Occipital lobe (tissue), 2 donors: ENCODE results near the gene HSPA1L. TPM values are rescaled to one million over a fixed set of nuclear protein-coding genes. Genes with fewer than 3 reads are reported as not detected.

Source experiments
- DNase-seq: peaks from one replicate; lab custom pipeline; 2025; lab: John Stamatoyannopoulos, UW
- total RNA-seq: library from RNA; depleted of rRNA; stranded (reverse); fragments of >200 nt; gene quantifications from one replicate; pipeline ENCODE4 v1.2.3, GENCODE V29; 2014

The HSPA1L gene
- total RNA-seq, 1 donor from 2014 or later: 4.4 TPM

GRCh38 chr6:31784098-31784925, 30.8 kb downstream of the HSPA1L start:
- DNase-seq: no peak

- no peak for DNase-seq
These were observed 32.8 kb downstream of the HSPA1L start for GRCh38 chr6:31782126-31782855.

- no peak for DNase-seq
These were observed 33.6 kb downstream of the HSPA1L start for GRCh38 chr6:31781244-31782125.

- DNase-seq: no peak
These were observed 34.4 kb downstream of the HSPA1L start for GRCh38 chr6:31780507-31781243.

GRCh38 chr6:31779908-31780307, 35.2 kb downstream of the HSPA1L start:
- DNase-seq: no peak

- no peak for DNase-seq
These were observed 35.8 kb downstream of the HSPA1L start for GRCh38 chr6:31778999-31779885.

GRCh38 chr6:31778193-31778592, 36.9 kb downstream of the HSPA1L start:
- no peak for DNase-seq

- no peak for DNase-seq
These were observed 37.4 kb downstream of the HSPA1L start for GRCh38 chr6:31777667-31778050.

- DNase-seq: peak; percentile 50
These were observed 38.0 kb downstream of the HSPA1L start, which contains the start of gene VWA7 for GRCh38 chr6:31776989-31777666. VWA7 (minus strand) TSS chr6:31777328; CDS start chr6:31776779, 549 bp downstream.

- no peak for DNase-seq
These were observed 38.5 kb downstream of the HSPA1L start for GRCh38 chr6:31776485-31776988.

GRCh38 chr6:31775633-31776484, 39.2 kb downstream of the HSPA1L start:
- DNase-seq: no peak

- no peak for DNase-seq
These were observed 39.9 kb downstream of the HSPA1L start for GRCh38 chr6:31775184-31775583.

- DNase-seq: no peak
These were observed 43.1 kb downstream of the HSPA1L start for GRCh38 chr6:31771992-31772358.

- no peak for DNase-seq
These were observed 44.2 kb downstream of the HSPA1L start for GRCh38 chr6:31770860-31771259.

- DNase-seq: no peak
These were observed 45.3 kb downstream of the HSPA1L start for GRCh38 chr6:31769684-31770371.

GRCh38 chr6:31768363-31769257, 46.5 kb downstream of the HSPA1L start:
- DNase-seq: no peak
